Large intestine (tissue), 3 donors: ENCODE results near the gene SMC3. TPM values are rescaled to one million over a fixed set of nuclear protein-coding genes. Genes with fewer than 3 reads are reported as not detected.

ENCODE experiments used
- DNase-seq, 2 donors: peaks; one replicate each; pipeline versions ENCODE4 v3.0.0 to v3.0.0-alpha.2; 2013
- H3K27ac ChIP-seq: one replicate; pipeline ENCODE4 v1.5.1; 2013; ENCODE audit warnings: low read length
- H3K27me3 ChIP-seq: 2 replicates; pipeline ENCODE4 v1.6.1; 2013; ENCODE audit warnings: low read length; ENCODE audit not compliant: control insufficient read depth, insufficient read depth
- H3K36me3 ChIP-seq: 2 replicates; pipeline ENCODE4 v1.6.1; 2013; ENCODE audit warnings: low read length; ENCODE audit not compliant: control insufficient read depth, insufficient read depth
- H3K4me1 ChIP-seq: one replicate; pipeline ENCODE4 v1.6.1; 2013; ENCODE audit warnings: low read length; ENCODE audit not compliant: control insufficient read depth, insufficient read depth
- H3K4me3 ChIP-seq: one replicate; pipeline ENCODE4 v1.5.1; 2013; ENCODE audit warnings: low read length
- H3K9me3 ChIP-seq: one replicate; pipeline ENCODE4 v1.6.1; 2013; ENCODE audit warnings: mild to moderate bottlenecking, low read depth, low read length, moderate library complexity; ENCODE audit not compliant: control insufficient read depth
- WGBS: methylation state at CpG from one replicate; pipeline ENCODE4 v1.1.5; 2013; ENCODE audit warnings: low lambda C conversion rate; ENCODE audit not compliant: insufficient coverage; 5-methylcytosine and 5-hydroxymethylcytosine counted together
- polyA plus RNA-seq: library from polyadenylated mRNA; unstranded; fragments of 120-200 nt; gene quantifications from one replicate; pipeline ENCODE4 v1.2.1, GENCODE V29; 2013

SMC3 gene
- polyA plus RNA-seq, 1 donor: 62.6 TPM

DNA sequence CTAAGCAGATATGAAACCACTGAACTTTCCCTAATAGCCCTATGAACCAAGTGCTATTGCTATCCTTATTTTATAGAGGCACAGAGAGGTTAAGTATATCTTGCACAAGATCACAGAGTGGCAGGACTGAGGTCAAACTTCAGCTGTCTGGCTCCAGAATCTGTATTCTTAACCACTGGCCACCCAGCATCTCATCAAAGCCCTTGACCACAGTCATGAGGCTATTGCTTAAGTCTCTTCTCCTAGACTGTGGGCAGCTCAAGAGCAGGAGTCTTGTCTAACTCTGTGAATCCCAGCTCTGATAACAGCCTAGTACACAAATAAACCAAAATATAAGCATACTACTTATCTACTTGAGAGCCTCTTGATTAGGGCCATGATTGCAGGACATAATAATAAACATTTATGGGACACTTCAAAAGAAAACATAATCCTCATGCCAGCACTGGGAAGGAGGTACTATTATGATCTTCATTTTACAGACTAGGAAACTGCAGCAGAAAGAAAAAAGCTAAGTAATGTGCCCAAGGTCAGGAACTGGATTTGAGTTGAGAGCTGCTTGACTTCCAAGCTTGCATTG is 22.4 kb upstream of the SMC3 start:
- no peak overlapping the region for H3K4me3 ChIP-seq
- H3K9me3 ChIP-seq: no peaks in the 10 kb centered on the region
- H3K4me1 ChIP-seq: peaks cover 4% of the 10 kb centered on the region
- H3K27ac ChIP-seq: peak overlapping the region; percentile 59
- H3K36me3 ChIP-seq: no peaks in the 10 kb centered on the region
- no peaks in the 10 kb centered on the region for H3K27me3 ChIP-seq
- DNase-seq: peak; percentile 84 to 87

DNA sequence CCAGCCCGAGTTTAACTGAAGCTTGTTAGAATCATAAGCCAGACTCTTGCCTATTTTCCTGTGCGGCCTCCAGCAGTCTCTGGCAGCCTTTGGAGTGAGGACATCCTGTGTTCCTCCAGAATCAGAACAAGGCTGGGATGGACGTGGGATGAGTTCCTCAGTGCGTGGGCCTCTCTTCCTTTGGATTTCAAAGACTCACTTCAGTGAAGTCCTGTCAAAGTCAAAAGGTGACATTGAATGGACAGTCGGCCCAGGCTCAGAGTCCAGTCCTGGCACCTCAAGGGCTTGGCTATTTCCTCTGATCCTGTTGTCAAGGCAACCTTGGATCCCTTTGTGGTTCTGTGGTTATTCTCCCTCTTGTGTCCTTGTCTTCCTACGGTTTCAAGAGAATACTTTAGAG is 21.4 kb upstream of the SMC3 start:
- no peak overlapping the region for H3K4me3 ChIP-seq
- no CpG with 5 or more reads among the region's 6 CpGs for WGBS
- H3K27me3 ChIP-seq: no peaks in the 10 kb centered on the region
- H3K36me3 ChIP-seq: no peaks in the 10 kb centered on the region
- H3K9me3 ChIP-seq: no peaks in the 10 kb centered on the region
- H3K4me1 ChIP-seq: peaks cover 2% of the 10 kb centered on the region
- H3K27ac ChIP-seq: peak overlapping the region; percentile 59
- DNase-seq: no peak

DNA sequence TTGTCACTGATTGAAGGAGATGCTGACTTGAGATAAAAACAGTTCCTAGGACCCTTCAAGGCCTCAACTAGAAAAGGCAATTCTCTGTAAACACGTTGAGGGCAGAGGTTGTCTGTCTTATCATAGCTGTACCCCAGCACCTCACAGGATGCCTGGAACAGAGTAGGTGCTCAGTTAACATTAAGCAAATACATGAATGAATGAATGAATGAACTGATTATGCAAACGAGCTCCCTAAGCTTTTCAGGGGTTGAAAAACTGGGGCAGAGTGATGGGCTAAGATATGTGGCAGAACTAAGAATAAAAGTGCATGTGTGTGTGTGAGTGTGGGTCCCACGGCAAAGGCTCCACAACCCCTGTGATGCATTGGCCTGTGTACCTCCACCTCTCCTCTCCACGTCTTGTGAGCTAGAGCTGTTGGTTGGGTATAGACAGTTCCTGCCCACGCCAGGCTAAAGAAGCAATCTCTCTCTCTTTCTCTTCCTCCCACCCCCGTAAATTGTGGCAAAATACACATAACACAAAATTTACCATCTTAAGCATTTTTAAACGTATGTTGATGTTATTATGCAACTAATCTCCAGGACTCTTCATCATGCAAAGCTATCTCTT is 20.9 kb upstream of the SMC3 start:
- peak overlapping the region; percentile 59 for H3K27ac ChIP-seq
- no peak overlapping the region for H3K4me3 ChIP-seq
- no peaks in the 10 kb centered on the region for H3K36me3 ChIP-seq
- no peak for DNase-seq
- H3K27me3 ChIP-seq: no peaks in the 10 kb centered on the region
- H3K9me3 ChIP-seq: no peaks in the 10 kb centered on the region
- WGBS: 40% methylated on average over 2 of the region's 7 CpGs
- H3K4me1 ChIP-seq: peaks cover 2% of the 10 kb centered on the region

DNA sequence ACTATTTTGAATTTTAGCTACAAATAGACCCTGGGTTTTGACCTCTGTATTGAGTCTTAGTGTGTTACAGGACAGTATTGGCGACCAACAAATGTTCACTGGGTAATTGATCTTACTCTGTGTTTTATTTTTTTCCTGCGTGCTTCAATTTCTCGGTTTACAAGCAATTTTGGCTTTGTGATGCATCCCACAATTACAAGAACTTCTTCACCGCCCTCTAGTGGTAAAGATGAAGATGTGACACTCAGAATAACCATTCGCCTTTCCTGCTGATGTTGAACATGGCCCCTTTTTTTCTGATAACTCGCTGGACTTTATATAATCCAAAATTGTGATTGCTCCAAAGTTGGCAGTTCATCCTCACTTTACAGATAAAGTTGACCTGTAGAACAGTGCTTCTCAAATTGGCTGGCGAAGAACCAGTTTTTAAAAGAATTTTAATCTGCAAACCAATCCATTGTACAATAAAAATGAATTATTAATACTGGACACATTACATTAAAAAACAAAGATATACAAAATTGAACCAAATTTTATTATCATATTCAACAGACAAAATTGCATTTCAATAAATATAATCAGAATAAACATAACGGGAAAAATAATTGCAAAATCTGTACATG is 20.2 kb upstream of the SMC3 start:
- DNase-seq: no peak
- Histone ChIP-seq H3K9me3 (no peaks in the 10 kb centered on the region), H3K36me3 (no peaks in the 10 kb centered on the region), H3K27ac (no peak overlapping the region), H3K4me3 (no peak overlapping the region), H3K4me1 (peaks cover 2% of the 10 kb centered on the region), H3K27me3 (no peaks in the 10 kb centered on the region)
- 0% methylated on average over 1 of the region's 8 CpGs for WGBS

DNA sequence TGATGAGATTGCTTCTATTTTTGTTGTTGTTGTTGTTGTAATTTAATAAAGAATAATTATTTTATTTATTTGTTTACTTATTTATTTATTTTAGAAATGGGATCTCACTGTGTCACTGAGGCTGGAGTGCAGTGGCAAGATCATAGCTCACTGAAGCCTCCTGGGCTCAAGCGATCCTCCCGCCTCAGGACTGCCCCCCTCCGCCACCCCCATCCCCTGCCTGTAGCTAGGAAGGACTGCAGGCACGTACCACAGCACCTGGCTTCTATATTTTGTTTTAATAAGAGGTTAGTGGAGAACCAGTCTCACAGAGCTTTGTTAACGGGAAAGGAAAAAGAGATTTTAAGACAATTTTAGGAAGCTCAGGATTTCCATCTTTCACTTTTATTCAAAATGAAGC is 19.5 kb upstream of the SMC3 start:
- H3K36me3 ChIP-seq: no peaks in the 10 kb centered on the region
- H3K27me3 ChIP-seq: no peaks in the 10 kb centered on the region
- no peak for DNase-seq
- peaks cover 2% of the 10 kb centered on the region for H3K4me1 ChIP-seq
- H3K4me3 ChIP-seq: no peak overlapping the region
- no peak overlapping the region for H3K27ac ChIP-seq
- H3K9me3 ChIP-seq: no peaks in the 10 kb centered on the region
- WGBS: 100% methylated on average over 1 of the region's 5 CpGs

DNA sequence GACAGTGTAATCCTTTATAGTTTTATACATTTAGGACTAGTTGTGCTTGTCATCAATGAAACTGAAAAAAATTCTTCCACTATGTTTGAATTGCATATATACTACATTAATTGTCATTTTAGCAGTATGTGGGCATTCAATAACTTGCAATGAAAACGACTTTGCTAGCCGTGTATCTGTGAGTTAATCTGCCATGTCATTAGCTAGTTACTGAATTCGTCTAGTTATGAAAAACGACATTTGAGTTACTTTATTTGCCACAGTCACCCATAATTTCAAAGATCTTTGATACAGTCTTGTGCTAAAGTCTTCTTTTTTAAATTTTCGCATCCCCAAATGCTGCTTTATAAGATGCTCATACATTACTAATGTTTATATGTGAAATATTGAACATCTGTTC is 18.3 kb upstream of the SMC3 start:
- Histone ChIP-seq H3K4me1 (peaks cover 9% of the 10 kb centered on the region), H3K4me3 (no peak overlapping the region), H3K27ac (no peak overlapping the region), H3K27me3 (no peaks in the 10 kb centered on the region), H3K36me3 (no peaks in the 10 kb centered on the region), H3K9me3 (no peaks in the 10 kb centered on the region)
- 90% methylated on average over 2 of the region's 5 CpGs for WGBS
- DNase-seq: no peak

DNA sequence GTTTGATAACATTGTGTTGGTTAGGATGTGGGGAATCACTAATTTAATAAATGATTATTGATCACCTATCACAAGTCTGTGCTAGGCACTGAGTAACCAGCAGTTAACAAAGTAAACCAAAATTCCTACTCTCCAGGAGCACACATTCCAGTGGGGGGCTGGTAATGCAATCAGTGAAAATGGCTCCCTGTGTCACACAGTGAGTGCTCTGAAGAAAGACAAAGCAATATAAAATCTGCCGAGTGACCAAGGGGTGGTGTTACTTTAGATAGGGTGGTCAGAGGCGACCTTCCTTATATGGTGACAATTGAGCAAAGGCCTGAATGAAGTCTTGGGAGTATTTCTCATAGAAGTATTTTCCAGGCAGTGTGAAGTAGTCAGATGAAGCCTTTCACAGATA is 13.6 kb upstream of the SMC3 start:
- 33% methylated on average over 1 of the region's 2 CpGs for WGBS
- DNase-seq: peak in 1 of 2 donors; percentile 15
- no peaks in the 10 kb centered on the region for H3K9me3 ChIP-seq
- H3K27me3 ChIP-seq: no peaks in the 10 kb centered on the region
- H3K4me1 ChIP-seq: peaks cover 39% of the 10 kb centered on the region
- peak overlapping the region; percentile 98 for H3K27ac ChIP-seq
- no peak overlapping the region for H3K4me3 ChIP-seq
- no peaks in the 10 kb centered on the region for H3K36me3 ChIP-seq

DNA sequence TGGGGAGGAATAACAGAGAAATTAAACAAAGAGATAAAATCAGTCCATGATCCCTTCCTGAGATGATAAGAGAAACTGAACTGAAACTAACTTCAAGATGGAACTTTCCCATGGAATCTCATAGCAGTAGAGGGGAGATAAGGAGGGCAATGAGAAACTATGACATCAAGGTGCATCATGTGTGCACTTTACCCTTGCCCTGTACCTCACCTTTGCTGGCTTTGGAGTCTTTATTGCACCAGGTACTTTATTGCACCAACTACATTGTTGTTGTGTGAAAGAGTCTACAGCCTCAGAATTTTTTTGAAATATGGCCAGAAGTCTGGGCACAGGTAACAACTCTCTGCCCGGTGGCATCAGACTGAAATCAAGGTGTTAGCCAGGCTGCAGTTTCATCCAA is 11.2 kb upstream of the SMC3 start:
- Histone ChIP-seq H3K4me3 (no peak overlapping the region), H3K9me3 (no peaks in the 10 kb centered on the region), H3K4me1 (peaks cover 39% of the 10 kb centered on the region), H3K27ac (peak overlapping the region; percentile 98), H3K36me3 (no peaks in the 10 kb centered on the region), H3K27me3 (no peaks in the 10 kb centered on the region)
- WGBS: no CpG with 5 or more reads among the region's 1 CpG
- peak; percentile 93 to 97 for DNase-seq

DNA sequence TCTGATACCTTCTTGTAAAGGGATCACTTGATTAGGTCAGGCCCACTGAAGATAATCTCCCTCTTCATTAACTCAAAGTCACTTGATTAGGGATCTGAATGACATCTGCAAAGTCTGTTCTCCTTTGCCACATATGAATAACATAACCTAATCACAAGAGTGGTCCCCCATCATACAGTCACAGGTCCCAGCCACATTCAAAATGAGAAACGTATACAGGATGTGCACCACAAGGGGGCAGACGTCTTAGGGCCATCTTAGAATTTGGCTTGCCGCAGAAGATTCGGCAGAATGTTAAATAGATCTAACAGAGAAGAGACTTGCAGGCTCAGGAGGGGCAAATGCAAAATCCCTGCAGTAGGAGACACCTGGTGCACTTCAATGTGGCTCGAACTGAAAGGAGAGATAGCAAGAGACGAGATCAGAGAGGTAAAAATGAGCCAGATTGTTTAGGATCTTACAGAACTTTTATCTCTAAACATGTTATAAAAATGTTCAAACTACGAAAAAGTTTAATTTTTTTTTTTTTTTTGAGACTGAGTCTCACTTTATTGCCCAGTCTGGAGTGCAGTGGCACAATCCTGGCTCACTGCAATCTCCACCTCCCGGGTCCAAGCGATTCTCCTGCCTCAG is 10.4 kb upstream of the SMC3 start:
- peak overlapping the region; percentile 98 for H3K27ac ChIP-seq
- no peaks in the 10 kb centered on the region for H3K9me3 ChIP-seq
- peaks cover 39% of the 10 kb centered on the region for H3K4me1 ChIP-seq
- 23% methylated on average over 3 of the region's 9 CpGs for WGBS
- DNase-seq: peak; percentile 31 to 63
- H3K27me3 ChIP-seq: no peaks in the 10 kb centered on the region
- H3K4me3 ChIP-seq: no peak overlapping the region
- H3K36me3 ChIP-seq: no peaks in the 10 kb centered on the region

DNA sequence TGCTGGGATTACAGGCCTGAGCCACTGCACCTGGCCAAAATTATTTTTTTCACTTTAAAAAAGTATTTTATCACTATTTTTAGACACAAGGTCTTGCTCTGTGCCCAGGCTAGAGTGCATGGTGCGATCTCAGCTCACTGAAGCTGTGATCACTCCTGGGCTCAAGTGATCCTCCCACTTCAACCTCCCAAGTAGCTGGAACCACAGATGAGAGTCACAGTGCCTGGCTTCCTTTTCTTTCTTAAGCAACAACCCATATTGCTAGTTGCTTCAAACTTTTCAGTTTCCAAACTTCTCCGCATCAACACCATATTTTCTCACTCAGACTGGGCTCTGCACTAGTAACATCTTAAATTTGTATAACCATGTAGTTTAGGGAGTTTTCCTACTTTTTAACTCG is 9.5 kb upstream of the SMC3 start:
- Histone ChIP-seq H3K9me3 (no peaks in the 10 kb centered on the region), H3K36me3 (no peaks in the 10 kb centered on the region), H3K27me3 (no peaks in the 10 kb centered on the region), H3K27ac (no peak overlapping the region), H3K4me3 (no peak overlapping the region), H3K4me1 (peaks cover 39% of the 10 kb centered on the region)
- no peak for DNase-seq
- 100% methylated on average over 1 of the region's 3 CpGs for WGBS
